HEK293 (cell line): ENCODE measurements around the gene CSTPP1.

ENCODE experiments used
- CTCF ChIA-PET: fragments of 350-600 bp; formaldehyde crosslinking; extraction: SDS; loops from one replicate; lab custom pipeline; 2021; ENCODE audit warnings: antibody characterized with exemption; lab: Yijun Ruan, JAX
- POLR2A ChIA-PET: fragments of 300-600 bp; formaldehyde crosslinking; extraction: SDS; loops from one replicate; lab custom pipeline; 2020; ENCODE audit warnings: antibody characterized with exemption, inconsistent platforms; lab: Yijun Ruan, JAX
- H3K27ac ChIP-seq: fragments of 200-500 bp; sonication (Bioruptor generic); 2 replicates; pipeline ENCODE4 v1.5.1; 2014; ENCODE audit warnings: low read depth, low read length, control low read depth, inconsistent platforms; ENCODE audit errors: extremely low read depth
- H3K36me3 ChIP-seq, 2 experiments: fragments of 200-500 bp in 1 of 2; sonication (Bioruptor generic) in 1 of 2; 1 replicate in 1 of 2; 2 replicates in 1 of 2; pipeline ENCODE4 v1.5.1; 2014 to 2017; ENCODE audit warnings: inconsistent platforms in 2 of 2, low read length in 2 of 2; ENCODE audit not compliant: control insufficient read depth in 2 of 2, insufficient read depth in 1 of 2
- H3K4me1 ChIP-seq: fragments of 200-500 bp; sonication (Bioruptor generic); 2 replicates; pipeline ENCODE4 v1.5.1; 2014; ENCODE audit warnings: mild to moderate bottlenecking, low read length, inconsistent platforms; ENCODE audit not compliant: control insufficient read depth, insufficient read depth
- H3K4me3 ChIP-seq: 2 replicates; pipeline ENCODE4 v1.5.1; 2011; ENCODE audit warnings: low read depth, mild to moderate bottlenecking, control low read depth, low read length, moderate library complexity
- H3K9me3 ChIP-seq: fragments of 200-500 bp; sonication (Bioruptor generic); 2 replicates; pipeline ENCODE4 v1.5.1; 2014; ENCODE audit warnings: low read depth, low read length, inconsistent platforms; ENCODE audit not compliant: control insufficient read depth, insufficient read depth
- BCL11A ChIP-seq: fragments of 450-650 bp; formaldehyde crosslinking; IDR thresholded peaks from 2 replicates; pipeline ENCODE4 v1.5.1; 2016; ENCODE audit warnings: low read depth, missing biosample characterization, missing genetic modification characterization
- PRDM1 ChIP-seq: fragments of 450-650 bp; formaldehyde crosslinking; IDR thresholded peaks from 2 replicates; pipeline ENCODE4; 2016; ENCODE audit warnings: missing biosample characterization, missing genetic modification characterization
- REPIN1 ChIP-seq: fragments of 450-650 bp; formaldehyde crosslinking; IDR thresholded peaks from 2 replicates; pipeline ENCODE4 v1.5.1; 2017; ENCODE audit warnings: missing biosample characterization, missing genetic modification characterization, low read depth
- REST ChIP-seq: fragments of 450-650 bp; formaldehyde crosslinking; IDR thresholded peaks from 2 replicates; pipeline ENCODE4 v1.5.1; 2016; ENCODE audit warnings: missing biosample characterization, missing genetic modification characterization
- WT1 ChIP-seq: fragments of 450-650 bp; formaldehyde crosslinking; IDR thresholded peaks from 2 replicates; pipeline ENCODE4 v1.5.1; 2016; ENCODE audit warnings: missing biosample characterization, missing genetic modification characterization
- YY2 ChIP-seq: fragments of 450-650 bp; formaldehyde crosslinking; IDR thresholded peaks from 2 replicates; pipeline ENCODE4 v1.5.1; 2016; ENCODE audit warnings: missing biosample characterization, missing genetic modification characterization
- ZBTB21 ChIP-seq: fragments of 450-650 bp; formaldehyde crosslinking; IDR thresholded peaks from 2 replicates; pipeline ENCODE4 v1.5.1; 2017; ENCODE audit warnings: missing biosample characterization, missing genetic modification characterization
- ZFP69B ChIP-seq: fragments of 450-650 bp; formaldehyde crosslinking; IDR thresholded peaks from 2 replicates; pipeline ENCODE4 v1.5.1; 2016; ENCODE audit warnings: missing biosample characterization, missing genetic modification characterization
- ZNF114 ChIP-seq: fragments of 450-650 bp; formaldehyde crosslinking; IDR thresholded peaks from 2 replicates; pipeline ENCODE4 v1.5.0; 2017; ENCODE audit warnings: missing biosample characterization, missing genetic modification characterization
- ZNF138 ChIP-seq: fragments of 450-650 bp; formaldehyde crosslinking; IDR thresholded peaks from 2 replicates; pipeline ENCODE4 v1.5.1; 2016; ENCODE audit warnings: missing biosample characterization, missing genetic modification characterization, borderline replicate concordance
- ZNF239 ChIP-seq: fragments of 450-650 bp; formaldehyde crosslinking; IDR thresholded peaks from 2 replicates; pipeline ENCODE4 v1.5.1; 2016; ENCODE audit warnings: missing biosample characterization, missing genetic modification characterization
- ZNF354C ChIP-seq: fragments of 450-650 bp; formaldehyde crosslinking; IDR thresholded peaks from 2 replicates; pipeline ENCODE4 v1.5.1; 2016; ENCODE audit warnings: missing biosample characterization, missing genetic modification characterization, low read depth, borderline replicate concordance
- ZNF513 ChIP-seq: fragments of 450-650 bp; IDR thresholded peaks from 2 replicates; pipeline ENCODE4 v1.5.1; 2018; ENCODE audit warnings: missing biosample characterization, missing genetic modification characterization
- ZNF621 ChIP-seq: fragments of 450-650 bp; formaldehyde crosslinking; IDR thresholded peaks from 2 replicates; pipeline ENCODE4 v1.5.1; 2017; ENCODE audit warnings: missing biosample characterization, missing genetic modification characterization
- ZNF692 ChIP-seq: fragments of 450-650 bp; formaldehyde crosslinking; IDR thresholded peaks from 2 replicates; pipeline ENCODE4 v1.5.1; 2016; ENCODE audit warnings: missing biosample characterization, missing genetic modification characterization

CSTPP1 gene

GRCh38 chr11:47061429-47062178, 125.0 kb downstream of the CSTPP1 start:
- no peaks in the 10 kb centered on the region for H3K9me3 ChIP-seq
- no peak overlapping the region for H3K4me3 ChIP-seq
- no peak for TF ChIP-seq REPIN1 (tag by site-specific recombination)
- no peak for TF ChIP-seq REST (tag by site-specific recombination)
- no peak for TF ChIP-seq ZNF138 (tag by site-specific recombination)
- no peak for TF ChIP-seq ZNF621 (tag by site-specific recombination)
- TF ChIP-seq ZNF692 (tag by site-specific recombination): peak; percentile 87
- TF ChIP-seq YY2 (tag by site-specific recombination): no peak
- TF ChIP-seq WT1 (tag by site-specific recombination): no peak
- peak; percentile 65 for TF ChIP-seq ZFP69B
- ChIA-PET CTCF (interaction anchor here (0.6 to 0.7 kb wide), 2 partner anchors 12 to 173 kb away, joined by 3 to 5 read pairs; no protein-coding TSS in a partner anchor), POLR2A (interaction anchor here (0.5 kb wide), 1 partner anchor 21 kb away, joined by 4 read pairs; no protein-coding TSS in a partner anchor)
- H3K27ac ChIP-seq: no peak overlapping the region
- H3K4me1 ChIP-seq: no peaks in the 10 kb centered on the region
- peaks cover 0 to 5% of the 10 kb centered on the region in 2 experiments; a peak in 1 of 3 replicates for H3K36me3 ChIP-seq

DNA sequence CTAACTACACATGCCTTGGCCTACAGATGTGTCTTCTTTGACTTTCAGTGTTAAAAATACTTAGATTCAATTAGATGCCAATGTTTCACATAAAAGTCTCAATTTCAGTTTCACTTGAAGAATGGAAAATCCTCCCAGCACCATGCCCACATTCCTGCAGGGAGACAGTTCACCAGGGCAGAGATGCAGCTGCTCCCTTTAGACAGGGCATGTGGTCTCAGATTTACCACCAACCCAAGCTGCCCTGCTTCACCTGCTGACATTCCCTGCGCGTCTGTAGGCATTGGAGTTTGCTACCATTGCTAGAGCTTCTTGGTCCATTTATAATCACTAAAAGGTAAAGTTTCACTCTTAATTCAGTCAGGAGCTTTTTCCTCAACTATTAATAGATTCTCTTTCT, 126.2 kb downstream of the CSTPP1 start:
- ChIA-PET POLR2A (no interaction called here), CTCF (interaction anchor here (0.7 kb wide), 1 partner anchor 834 kb away, joined by 3 read pairs; no protein-coding TSS in a partner anchor)
- Histone ChIP-seq H3K4me1 (no peaks in the 10 kb centered on the region), H3K27ac (no peak overlapping the region), H3K9me3 (no peaks in the 10 kb centered on the region), H3K4me3 (no peak overlapping the region), H3K36me3 (peaks cover 0 to 5% of the 10 kb centered on the region in 2 experiments; a peak in 1 of 3 replicates)
- TF ChIP-seq ZNF513 (tag by site-specific recombination) (no peak), ZNF354C (tag by site-specific recombination) (no peak), ZBTB21 (no peak), ZNF114 (tag by site-specific recombination) (no peak), ZNF239 (tag by site-specific recombination) (no peak), BCL11A (no peak), PRDM1 (no peak)
